Astrocyte of the cerebellum (primary cell): ENCODE measurements around the gene CCDC71L.

Experiments used
- DNase-seq: peaks from one replicate; pipeline ENCODE4 v3.0.0-alpha.2; 2011; ENCODE audit warnings: low read depth
- H3K4me3 ChIP-seq: 2 replicates; pipeline ENCODE4 v1.5.1; 2011; ENCODE audit warnings: mild to moderate bottlenecking, low read depth, low read length, moderate library complexity
- CTCF ChIP-seq: IDR thresholded peaks from 2 replicates; pipeline ENCODE4 v1.5.1; 2012; ENCODE audit warnings: low read length, low read depth, moderate library complexity, mild to moderate bottlenecking; ENCODE audit errors: missing control alignments
- in situ Hi-C: cut with HindIII; loops from 2 replicates; pipeline ENCODE4 v1.10.0; 2017; ENCODE audit warnings: low sequenced_read_pairs

Gene CCDC71L

DNA sequence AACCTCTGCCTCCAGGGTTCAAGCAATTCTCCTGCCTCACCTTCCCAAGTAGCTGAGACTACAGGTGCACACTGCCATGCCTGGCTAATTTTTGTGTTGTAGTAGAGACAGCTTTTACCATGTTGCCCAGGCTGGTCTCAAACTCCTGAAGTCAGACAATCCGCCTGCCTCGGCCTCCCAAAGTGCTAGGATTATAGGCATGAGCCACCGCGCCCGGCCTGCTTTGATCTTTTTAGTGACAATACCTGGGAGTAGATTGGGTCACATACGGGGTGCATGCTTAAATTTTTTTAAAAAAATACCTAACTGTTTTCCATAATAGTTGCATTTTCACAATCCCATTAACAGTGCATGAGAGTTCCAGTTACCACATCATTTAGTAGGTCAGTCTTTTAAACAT lies 47.7 kb downstream of the CCDC71L start:
- TF ChIP-seq CTCF = no peak
- no peak overlapping the region for H3K4me3 ChIP-seq
- DNase-seq = no peak
- in situ Hi-C loops = no loop called here

DNA sequence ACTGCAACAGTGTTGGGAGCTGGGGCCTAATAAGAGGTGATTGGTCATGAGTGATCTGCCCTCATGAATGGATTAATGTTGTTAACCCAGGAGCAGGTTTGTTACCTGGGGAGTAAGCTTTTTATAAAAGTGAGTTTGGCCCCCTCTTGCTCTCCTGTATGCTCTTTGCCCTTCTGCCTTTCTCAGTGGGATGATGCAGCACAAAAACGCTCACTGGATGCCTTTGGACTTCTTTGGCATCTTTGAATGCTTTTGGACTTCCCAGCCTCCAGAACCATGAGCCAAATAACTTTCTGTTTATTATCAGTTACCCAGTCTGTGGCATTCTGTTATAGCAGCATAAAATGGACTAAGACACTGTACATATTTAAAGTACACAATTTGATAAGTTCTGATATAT lies 48.5 kb downstream of the CCDC71L start:
- no peak for DNase-seq
- no peak overlapping the region for H3K4me3 ChIP-seq
- TF ChIP-seq CTCF = no peak
- in situ Hi-C loops = no loop called here

DNA sequence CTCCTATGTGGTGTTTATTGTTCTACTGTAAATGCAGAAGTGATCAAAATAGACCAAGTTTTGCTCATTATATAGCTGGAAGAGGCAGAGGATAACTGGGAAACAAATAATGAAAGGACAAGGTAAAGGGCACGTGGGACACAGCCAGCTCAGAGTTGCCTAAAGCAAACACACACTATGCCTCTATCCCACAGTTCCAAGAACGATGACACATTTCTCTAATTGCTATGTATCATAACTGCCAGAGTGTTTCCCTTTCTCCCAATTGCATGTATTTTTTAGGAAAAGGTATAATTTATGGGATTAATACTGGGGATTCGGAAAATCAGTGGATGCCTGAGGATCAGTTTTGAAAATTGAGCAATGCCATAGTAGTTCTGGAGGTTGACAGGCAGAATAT lies 49.0 kb downstream of the CCDC71L start:
- DNase-seq = no peak
- no peak for TF ChIP-seq CTCF
- H3K4me3 ChIP-seq = no peak overlapping the region
- in situ Hi-C loops = no loop called here

DNA sequence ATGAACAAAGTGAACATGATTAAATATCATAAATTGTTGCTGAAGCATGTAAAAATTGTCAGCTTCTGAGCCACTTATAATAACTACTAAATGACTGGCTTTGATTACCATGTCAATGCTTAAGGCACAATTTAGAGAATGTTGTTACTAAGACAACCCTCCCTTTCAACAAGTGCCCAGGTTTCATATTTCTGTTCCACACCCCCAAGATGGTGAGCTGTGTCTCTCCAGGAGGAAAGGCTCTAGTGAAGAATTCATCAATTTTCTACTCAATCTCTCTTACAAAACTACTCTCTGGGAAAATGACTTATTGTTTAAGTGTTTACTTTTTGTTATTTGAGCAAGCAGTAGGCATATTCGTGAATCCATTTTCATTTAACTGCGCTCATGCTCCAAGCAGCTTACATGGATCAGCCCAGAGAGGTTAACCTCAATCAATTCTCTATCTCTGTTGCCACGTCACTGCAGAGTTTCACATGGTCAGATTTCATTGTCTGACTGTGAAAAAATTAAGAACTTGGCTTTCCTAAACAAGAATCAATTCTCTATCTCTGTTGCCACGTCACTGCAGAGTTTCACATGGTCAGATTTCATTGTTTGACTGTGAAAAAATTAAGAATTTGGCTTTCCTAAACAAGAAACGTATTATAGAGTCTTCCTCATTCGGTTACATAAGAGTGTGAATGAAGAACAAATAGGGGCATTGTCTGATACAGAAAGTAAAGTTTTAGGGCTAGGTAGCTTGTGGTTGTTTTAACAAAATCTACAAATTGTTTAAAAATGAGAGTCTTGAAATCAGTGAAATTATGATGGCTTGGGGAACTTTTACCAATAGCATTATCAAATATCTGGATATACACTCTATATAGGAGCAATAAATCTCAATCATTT lies 49.7 kb downstream of the CCDC71L start:
- in situ Hi-C loops = no loop called here
- DNase-seq = no peak
- H3K4me3 ChIP-seq = no peak overlapping the region
- no peak for TF ChIP-seq CTCF

DNA sequence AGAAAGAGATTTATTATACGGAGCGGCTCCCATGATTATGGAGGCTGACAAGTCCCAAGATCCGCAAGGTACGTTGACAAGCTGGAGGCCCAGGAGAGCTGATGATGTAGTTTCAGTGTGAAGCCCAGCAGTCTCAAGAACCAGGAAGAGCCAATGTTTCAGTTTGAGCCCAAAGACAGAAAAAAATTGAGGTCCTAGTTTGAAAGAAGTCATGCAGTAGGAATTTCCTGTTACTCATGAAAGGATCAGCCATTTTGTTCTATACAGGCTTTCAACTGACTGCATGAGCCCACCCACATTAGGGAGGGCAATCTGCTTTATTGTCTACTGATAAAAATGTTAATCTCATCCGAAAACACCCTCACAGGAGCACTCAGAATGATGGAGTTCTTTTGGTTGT lies 51.5 kb downstream of the CCDC71L start:
- H3K4me3 ChIP-seq = no peak overlapping the region
- TF ChIP-seq CTCF = no peak
- DNase-seq = peak; percentile 15
- in situ Hi-C loops = no loop called here

- DNase-seq = no peak
- in situ Hi-C loops = no loop called here
- no peak for TF ChIP-seq CTCF
- no peak overlapping the region for H3K4me3 ChIP-seq
These were observed 52.3 kb downstream of the CCDC71L start for GRCh38 chr7:106608661-106609060.
